Measurements from ENCODE around the gene KRTAP13-2.

The KRTAP13-2 gene

DNA sequence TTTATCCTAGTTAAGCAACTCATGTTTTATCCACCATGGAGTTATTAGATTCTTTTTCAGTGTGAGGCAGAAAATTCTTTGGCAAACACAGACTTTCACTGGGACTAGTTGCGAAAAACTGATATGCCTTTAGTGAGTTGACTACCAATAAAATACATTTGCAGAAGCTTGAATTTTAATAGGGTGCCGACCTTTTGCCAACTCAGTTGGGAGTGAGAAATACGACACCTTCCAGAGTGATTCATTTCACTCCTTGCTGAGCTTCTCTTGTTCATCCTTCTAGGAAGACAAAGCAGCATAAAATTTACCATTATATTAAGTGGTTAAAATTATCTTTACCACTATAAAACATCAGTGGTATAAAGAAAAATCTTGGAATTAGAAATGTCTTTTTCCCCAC is 22.5 kb downstream of the KRTAP13-2 start:
- Histone ChIP-seq H3K36me3 (ENCODE audit: control insufficient read depth in 1 of 2, insufficient read depth in 2 of 2, low read length in 2 of 2) (no peaks in the 10 kb centered on the region), H3K27ac (ENCODE audit: low read depth, low read length) (no peak overlapping the region), H3K4me3 (ENCODE audit: low read depth in 1 of 2, low read length in 2 of 2) (no peak overlapping the region), H3K4me1 (ENCODE audit: control insufficient read depth in 1 of 2, insufficient read depth in 2 of 2, low read length in 2 of 2) (no peaks in the 10 kb centered on the region), H3K9ac (ENCODE audit: low read depth in 1 of 2, low read length in 2 of 2) (no peak overlapping the region), H3K27me3 (ENCODE audit: control insufficient read depth in 1 of 2, insufficient read depth in 2 of 2, low read length in 2 of 2) (no peaks in the 10 kb centered on the region), H3K9me3 (ENCODE audit: control insufficient read depth in 1 of 2, low read length in 2 of 2) (no peaks in the 10 kb centered on the region)

DNA sequence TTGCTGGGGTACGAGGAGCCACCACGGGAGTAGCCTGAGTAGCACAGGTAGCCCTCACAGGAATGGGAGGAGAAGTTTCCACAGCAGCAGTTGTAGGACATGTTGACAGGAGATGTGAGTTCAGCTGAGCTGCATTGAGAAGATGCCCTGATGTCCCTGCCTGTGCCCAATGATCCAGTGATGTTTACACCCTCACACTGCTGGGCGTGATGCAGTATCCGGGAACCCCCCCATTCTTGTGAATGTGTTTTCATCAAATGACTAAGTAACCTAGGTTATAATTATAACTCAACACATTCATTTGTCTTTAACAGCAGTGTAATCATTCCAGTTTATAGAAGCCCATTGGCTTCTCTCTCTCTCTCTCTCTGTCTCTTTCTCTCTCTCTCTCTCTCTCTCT is 23.6 kb downstream of the KRTAP13-2 start, which contains the start of gene KRTAP23-1:
Gene KRTAP23-1 (minus strand): TSS at position 101 of the 400 bp plus-strand sequence. CDS start 0 bp downstream, at position 101.
- Histone ChIP-seq H3K9me3 (ENCODE audit: control insufficient read depth in 1 of 2, low read length in 2 of 2) (no peaks in the 10 kb centered on the region), H3K27ac (ENCODE audit: low read depth, low read length) (no peak within 1 kb of the TSS), H3K27me3 (ENCODE audit: control insufficient read depth in 1 of 2, insufficient read depth in 2 of 2, low read length in 2 of 2) (no peaks in the 10 kb centered on the region), H3K36me3 (ENCODE audit: control insufficient read depth in 1 of 2, insufficient read depth in 2 of 2, low read length in 2 of 2) (no peaks in the 10 kb centered on the region), H3K4me3 (ENCODE audit: low read depth in 1 of 2, low read length in 2 of 2) (no peak within 1 kb of the TSS), H3K9ac (ENCODE audit: low read depth in 1 of 2, low read length in 2 of 2) (no peak within 1 kb of the TSS), H3K4me1 (ENCODE audit: control insufficient read depth in 1 of 2, insufficient read depth in 2 of 2, low read length in 2 of 2) (no peaks in the 10 kb centered on the region)

DNA sequence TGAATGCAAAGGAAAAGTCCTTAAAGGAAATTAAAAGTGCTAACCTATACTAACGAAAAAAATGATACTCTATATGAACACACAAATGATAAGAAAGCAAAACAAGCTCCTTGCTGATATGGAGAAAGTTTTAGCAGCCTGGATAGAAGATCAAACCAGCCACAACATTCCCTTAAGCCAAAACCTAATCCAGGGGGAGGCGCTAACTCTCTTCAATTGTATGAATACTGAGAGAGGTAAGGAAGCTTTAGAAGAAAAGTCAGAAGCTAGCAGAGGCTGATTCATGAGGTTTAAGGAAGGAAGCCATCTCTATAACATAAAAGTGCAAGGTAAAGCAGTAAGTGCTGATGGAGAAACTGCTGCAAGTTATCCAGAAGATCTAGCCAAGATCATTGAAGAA is 27.1 kb downstream of the KRTAP13-2 start:
- Histone ChIP-seq H3K4me1 (ENCODE audit: control insufficient read depth in 1 of 2, insufficient read depth in 2 of 2, low read length in 2 of 2) (no peaks in the 10 kb centered on the region), H3K9ac (ENCODE audit: low read depth in 1 of 2, low read length in 2 of 2) (no peak overlapping the region), H3K4me3 (ENCODE audit: low read depth in 1 of 2, low read length in 2 of 2) (no peak overlapping the region), H3K27ac (ENCODE audit: low read depth, low read length) (no peak overlapping the region), H3K36me3 (ENCODE audit: control insufficient read depth in 1 of 2, insufficient read depth in 2 of 2, low read length in 2 of 2) (no peaks in the 10 kb centered on the region), H3K9me3 (ENCODE audit: control insufficient read depth in 1 of 2, low read length in 2 of 2) (no peaks in the 10 kb centered on the region), H3K27me3 (ENCODE audit: control insufficient read depth in 1 of 2, insufficient read depth in 2 of 2, low read length in 2 of 2) (no peaks in the 10 kb centered on the region)

DNA sequence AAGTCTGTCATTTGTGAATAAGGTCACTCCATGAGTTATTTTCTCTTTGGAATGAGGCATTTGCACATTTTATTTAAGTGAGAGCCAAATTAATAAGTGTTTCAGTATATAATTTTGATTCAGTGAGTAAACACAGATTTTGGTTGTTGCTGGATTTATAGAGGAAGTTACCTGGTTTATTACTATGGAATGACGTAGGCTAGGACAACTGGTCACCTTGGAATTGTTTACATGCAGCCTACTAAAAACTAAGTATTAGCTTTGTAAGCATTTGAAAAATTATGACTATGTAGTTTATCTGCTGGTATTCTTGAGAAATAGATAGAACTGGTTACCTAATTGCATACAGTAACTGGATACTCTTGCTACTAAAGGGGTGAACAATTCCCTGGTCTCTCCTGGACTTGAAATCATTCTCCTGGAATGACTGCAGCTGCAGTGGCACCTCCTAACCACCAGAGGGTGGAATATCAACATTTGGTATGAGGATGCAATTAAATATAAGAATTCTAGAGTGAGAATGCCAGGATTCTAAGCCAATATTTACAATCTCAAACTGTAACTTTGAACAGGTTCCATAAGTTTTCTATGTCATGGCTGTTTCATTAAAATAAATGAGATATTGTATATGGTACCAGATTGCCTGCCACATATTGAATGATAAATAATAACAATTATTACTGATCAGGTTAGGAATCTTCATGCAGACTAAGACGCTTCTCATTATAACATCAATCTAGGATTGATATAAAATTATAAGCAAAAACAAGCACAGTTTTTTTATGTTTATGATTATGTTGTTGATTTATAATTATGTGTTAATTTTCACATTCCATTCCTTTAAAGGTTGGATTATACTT is 31.1 kb downstream of the KRTAP13-2 start:
- Histone ChIP-seq H3K9ac (ENCODE audit: low read depth in 1 of 2, low read length in 2 of 2) (no peak overlapping the region), H3K27me3 (ENCODE audit: control insufficient read depth in 1 of 2, insufficient read depth in 2 of 2, low read length in 2 of 2) (no peaks in the 10 kb centered on the region), H3K27ac (ENCODE audit: low read depth, low read length) (no peak overlapping the region), H3K9me3 (ENCODE audit: control insufficient read depth in 1 of 2, low read length in 2 of 2) (peaks cover 0 to 5% of the 10 kb centered on the region in 2 donors), H3K4me3 (ENCODE audit: low read depth in 1 of 2, low read length in 2 of 2) (no peak overlapping the region), H3K4me1 (ENCODE audit: control insufficient read depth in 1 of 2, insufficient read depth in 2 of 2, low read length in 2 of 2) (no peaks in the 10 kb centered on the region), H3K36me3 (ENCODE audit: control insufficient read depth in 1 of 2, insufficient read depth in 2 of 2, low read length in 2 of 2) (no peaks in the 10 kb centered on the region)

DNA sequence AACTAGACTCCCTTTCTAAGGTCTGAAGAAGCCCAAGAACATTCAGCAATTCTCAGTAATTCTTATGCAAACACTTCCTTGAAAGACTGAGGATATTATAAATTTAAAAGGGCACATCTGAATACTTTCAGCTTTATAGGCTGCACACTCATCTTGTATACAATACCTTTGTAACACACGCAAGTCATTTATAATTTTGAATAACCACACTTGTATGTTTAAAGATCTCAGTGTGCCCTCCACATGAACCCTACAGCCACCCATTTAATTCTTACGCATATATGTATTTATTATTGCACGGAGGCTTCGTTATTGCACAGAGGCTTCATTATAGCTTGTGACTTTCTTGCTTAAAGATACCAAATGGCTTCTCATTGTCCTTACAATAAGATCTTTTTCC is 33.4 kb downstream of the KRTAP13-2 start:
- Histone ChIP-seq H3K4me3 (ENCODE audit: low read depth in 1 of 2, low read length in 2 of 2) (no peak overlapping the region), H3K27ac (ENCODE audit: low read depth, low read length) (no peak overlapping the region), H3K27me3 (ENCODE audit: control insufficient read depth in 1 of 2, insufficient read depth in 2 of 2, low read length in 2 of 2) (no peaks in the 10 kb centered on the region), H3K9me3 (ENCODE audit: control insufficient read depth in 1 of 2, low read length in 2 of 2) (peaks cover 0 to 5% of the 10 kb centered on the region in 2 donors), H3K4me1 (ENCODE audit: control insufficient read depth in 1 of 2, insufficient read depth in 2 of 2, low read length in 2 of 2) (no peaks in the 10 kb centered on the region), H3K9ac (ENCODE audit: low read depth in 1 of 2, low read length in 2 of 2) (no peak overlapping the region), H3K36me3 (ENCODE audit: control insufficient read depth in 1 of 2, insufficient read depth in 2 of 2, low read length in 2 of 2) (no peaks in the 10 kb centered on the region)

DNA sequence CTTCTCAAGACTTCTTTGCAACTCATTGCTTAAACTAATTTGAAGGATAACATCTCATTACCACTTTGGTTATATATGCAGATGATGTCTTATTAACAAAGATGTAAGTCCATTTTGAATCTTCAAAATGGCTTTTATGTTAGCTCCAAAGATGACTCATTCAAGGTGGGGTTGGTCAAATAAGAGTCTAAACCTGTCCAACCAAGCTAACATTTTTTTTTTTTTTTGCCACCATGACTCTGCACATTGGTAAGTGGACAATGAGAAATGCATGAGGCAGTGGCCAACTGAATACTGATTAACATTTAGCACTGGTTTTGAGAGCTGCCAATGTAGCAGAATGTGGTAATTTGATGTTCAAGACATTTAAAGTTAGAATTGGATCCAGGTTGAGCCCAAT is 34.3 kb downstream of the KRTAP13-2 start:
- no peaks in the 10 kb centered on the region for H3K27me3 ChIP-seq (ENCODE audit: control insufficient read depth in 1 of 2, insufficient read depth in 2 of 2, low read length in 2 of 2)
- H3K27ac ChIP-seq (ENCODE audit: low read depth, low read length), result no peak overlapping the region
- peaks cover 0 to 5% of the 10 kb centered on the region in 2 donors for H3K9me3 ChIP-seq (ENCODE audit: control insufficient read depth in 1 of 2, low read length in 2 of 2)
- H3K4me1 ChIP-seq (ENCODE audit: control insufficient read depth in 1 of 2, insufficient read depth in 2 of 2, low read length in 2 of 2), result no peaks in the 10 kb centered on the region
- H3K9ac ChIP-seq (ENCODE audit: low read depth in 1 of 2, low read length in 2 of 2), result no peak overlapping the region
- no peaks in the 10 kb centered on the region for H3K36me3 ChIP-seq (ENCODE audit: control insufficient read depth in 1 of 2, insufficient read depth in 2 of 2, low read length in 2 of 2)
- no peak overlapping the region for H3K4me3 ChIP-seq (ENCODE audit: low read depth in 1 of 2, low read length in 2 of 2)

DNA sequence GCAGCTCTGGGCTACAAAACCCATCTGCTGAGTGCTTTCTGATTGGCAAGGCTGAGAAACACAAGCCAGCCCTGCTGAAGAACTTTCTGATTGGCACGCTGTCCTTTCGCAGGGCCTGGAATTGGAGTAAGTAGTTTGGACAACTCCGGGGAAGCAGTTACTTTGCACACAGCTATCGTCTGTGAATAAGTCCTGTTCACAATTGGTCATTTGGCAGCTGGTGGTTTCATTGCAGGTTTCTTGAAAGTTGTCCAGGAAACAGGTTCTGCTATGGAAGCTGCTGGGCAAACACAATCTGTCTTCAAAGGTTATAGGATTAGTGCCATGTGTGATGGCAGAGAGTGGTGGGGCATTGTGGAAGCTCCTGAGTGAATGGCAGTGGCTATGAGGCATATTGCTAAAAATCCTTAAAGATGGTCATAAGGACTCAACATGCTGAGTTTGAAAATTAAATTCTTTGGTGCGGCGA is 34.8 kb downstream of the KRTAP13-2 start, which contains the start of gene KRTAP27-1:
Gene KRTAP27-1 (minus strand): TSS at position 419 of the 469 bp plus-strand sequence. CDS start 26 bp downstream, at position 393.
- H3K4me1 ChIP-seq (ENCODE audit: control insufficient read depth in 1 of 2, insufficient read depth in 2 of 2, low read length in 2 of 2), result no peaks in the 10 kb centered on the region

DNA sequence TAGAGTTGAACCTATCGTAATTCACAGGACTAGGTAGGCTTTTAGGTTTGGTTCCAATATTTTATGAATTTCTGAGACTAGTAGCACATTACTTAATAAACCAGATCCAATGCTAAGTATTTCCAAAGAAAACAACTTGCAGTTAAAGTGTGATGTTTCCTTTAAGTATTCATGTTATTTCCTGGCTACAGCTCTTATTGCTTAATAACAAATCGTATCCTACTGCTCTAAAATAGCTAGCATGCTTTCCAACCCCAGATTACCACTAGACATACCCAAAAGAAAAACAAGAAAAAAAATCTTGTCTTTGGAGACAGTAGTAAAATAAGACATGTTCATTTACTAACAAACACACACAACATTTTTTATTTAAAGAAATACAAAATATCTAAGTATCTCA is 35.5 kb downstream of the KRTAP13-2 start:
- Histone ChIP-seq H3K9me3 (ENCODE audit: control insufficient read depth in 1 of 2, low read length in 2 of 2) (peaks cover 0 to 5% of the 10 kb centered on the region in 2 donors), H3K4me1 (ENCODE audit: control insufficient read depth in 1 of 2, insufficient read depth in 2 of 2, low read length in 2 of 2) (no peaks in the 10 kb centered on the region), H3K4me3 (ENCODE audit: low read depth in 1 of 2, low read length in 2 of 2) (no peak overlapping the region), H3K36me3 (ENCODE audit: control insufficient read depth in 1 of 2, insufficient read depth in 2 of 2, low read length in 2 of 2) (no peaks in the 10 kb centered on the region), H3K27ac (ENCODE audit: low read depth, low read length) (no peak overlapping the region), H3K9ac (ENCODE audit: low read depth in 1 of 2, low read length in 2 of 2) (no peak overlapping the region), H3K27me3 (ENCODE audit: control insufficient read depth in 1 of 2, insufficient read depth in 2 of 2, low read length in 2 of 2) (no peaks in the 10 kb centered on the region)

More for the DNA sequence above, 34.8 kb downstream of the KRTAP13-2 start, which contains the start of gene KRTAP27-1:
- Histone ChIP-seq H3K4me3 (ENCODE audit: low read depth in 1 of 2, low read length in 2 of 2) (no peak within 1 kb of the TSS), H3K36me3 (ENCODE audit: control insufficient read depth in 1 of 2, insufficient read depth in 2 of 2, low read length in 2 of 2) (no peaks in the 10 kb centered on the region), H3K9ac (ENCODE audit: low read depth in 1 of 2, low read length in 2 of 2) (no peak within 1 kb of the TSS), H3K27ac (ENCODE audit: low read depth, low read length) (no peak within 1 kb of the TSS), H3K9me3 (ENCODE audit: control insufficient read depth in 1 of 2, low read length in 2 of 2) (peaks cover 0 to 5% of the 10 kb centered on the region in 2 donors), H3K27me3 (ENCODE audit: control insufficient read depth in 1 of 2, insufficient read depth in 2 of 2, low read length in 2 of 2) (no peaks in the 10 kb centered on the region)

DNA sequence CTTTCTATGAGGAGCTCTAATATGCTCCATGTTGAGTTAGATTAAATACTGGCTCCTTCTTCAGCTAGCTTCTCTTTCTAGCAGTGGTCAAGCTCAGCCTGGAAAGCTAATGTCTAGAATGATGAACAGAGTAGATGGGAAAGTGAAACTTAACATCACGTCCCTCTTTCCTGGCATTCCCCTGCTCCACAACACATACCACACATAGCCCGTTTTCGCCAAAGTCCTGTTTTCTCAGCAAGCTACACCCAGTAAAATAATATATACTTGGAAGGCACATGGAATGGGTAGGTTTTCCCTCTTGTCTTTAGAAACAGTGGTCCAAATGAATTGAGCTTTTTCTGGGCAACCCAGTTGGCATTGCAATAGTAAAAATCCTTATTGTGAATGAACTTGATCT is 38.3 kb downstream of the KRTAP13-2 start:
- Histone ChIP-seq H3K36me3 (ENCODE audit: control insufficient read depth in 1 of 2, insufficient read depth in 2 of 2, low read length in 2 of 2) (no peaks in the 10 kb centered on the region), H3K9me3 (ENCODE audit: control insufficient read depth in 1 of 2, low read length in 2 of 2) (peaks cover 0 to 5% of the 10 kb centered on the region in 2 donors), H3K27ac (ENCODE audit: low read depth, low read length) (no peak overlapping the region), H3K9ac (ENCODE audit: low read depth in 1 of 2, low read length in 2 of 2) (no peak overlapping the region), H3K27me3 (ENCODE audit: control insufficient read depth in 1 of 2, insufficient read depth in 2 of 2, low read length in 2 of 2) (no peaks in the 10 kb centered on the region), H3K4me3 (ENCODE audit: low read depth in 1 of 2, low read length in 2 of 2) (no peak overlapping the region), H3K4me1 (ENCODE audit: control insufficient read depth in 1 of 2, insufficient read depth in 2 of 2, low read length in 2 of 2) (no peaks in the 10 kb centered on the region)

DNA sequence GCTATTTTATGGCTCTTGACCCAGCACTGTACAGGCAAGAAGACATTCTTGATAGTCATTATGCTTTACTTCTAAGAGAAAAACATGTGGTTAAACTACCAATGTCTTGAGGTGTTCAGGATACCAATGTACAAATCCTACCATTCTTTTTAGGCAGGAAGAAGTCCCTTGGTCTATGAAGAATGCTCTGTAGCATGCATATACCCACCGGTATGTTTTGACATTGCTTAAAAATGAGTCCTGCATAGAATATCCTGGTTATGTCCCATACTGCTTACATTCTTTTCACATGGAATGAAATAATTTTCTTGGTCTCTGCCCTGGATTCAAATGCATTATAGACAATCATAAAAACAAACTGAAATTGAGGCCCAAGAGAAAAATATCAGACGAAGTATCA is 39.4 kb downstream of the KRTAP13-2 start:
- no peak overlapping the region for H3K9ac ChIP-seq (ENCODE audit: low read depth in 1 of 2, low read length in 2 of 2)
- no peaks in the 10 kb centered on the region for H3K4me1 ChIP-seq (ENCODE audit: control insufficient read depth in 1 of 2, insufficient read depth in 2 of 2, low read length in 2 of 2)
- H3K36me3 ChIP-seq (ENCODE audit: control insufficient read depth in 1 of 2, insufficient read depth in 2 of 2, low read length in 2 of 2), result no peaks in the 10 kb centered on the region
- no peak overlapping the region for H3K27ac ChIP-seq (ENCODE audit: low read depth, low read length)
- H3K4me3 ChIP-seq (ENCODE audit: low read depth in 1 of 2, low read length in 2 of 2), result no peak overlapping the region
- no peaks in the 10 kb centered on the region for H3K27me3 ChIP-seq (ENCODE audit: control insufficient read depth in 1 of 2, insufficient read depth in 2 of 2, low read length in 2 of 2)
- peaks cover 3 to 5% of the 10 kb centered on the region in 2 donors for H3K9me3 ChIP-seq (ENCODE audit: control insufficient read depth in 1 of 2, low read length in 2 of 2)
